ENCODE results near the gene TOMM34.
A peak's percentile ranks its signal among the peaks of the same experiment; 100 is the strongest.

TOMM34 gene

DNA sequence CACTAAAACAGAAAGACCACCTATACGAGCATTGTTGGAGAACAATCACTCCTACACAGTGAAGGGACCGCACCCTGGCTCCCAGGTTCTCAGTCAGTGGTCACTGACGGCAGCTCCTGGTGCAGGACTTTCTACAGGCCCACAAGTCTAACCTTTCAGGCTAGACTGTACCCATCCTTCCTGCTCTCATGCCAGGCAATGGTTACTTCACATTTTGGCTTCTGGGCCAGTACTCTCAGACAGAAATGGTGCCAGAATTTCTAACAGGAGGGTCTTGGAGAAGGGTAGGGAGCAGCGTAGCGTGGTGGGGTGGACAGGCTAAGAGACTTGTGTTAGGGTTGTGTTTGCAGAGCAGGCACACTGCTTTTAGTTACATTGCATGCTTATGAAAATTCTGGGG is 12.1 kb downstream of the TOMM34 start:
- no peaks in the 10 kb centered on the region for H3K79me1 ChIP-seq (ENCODE audit: low read depth, low read length)
- H4K91ac ChIP-seq (ENCODE audit: low read depth, low read length, poor library complexity): no peak overlapping the region
- H2BK15ac ChIP-seq (ENCODE audit: low read length): no peak overlapping the region
- H4K8ac ChIP-seq (ENCODE audit: low read depth, low read length): no peak overlapping the region
- H2AK5ac ChIP-seq (ENCODE audit: low read depth, low read length): no peak overlapping the region
- WGBS, 2 donors (ENCODE audit: extremely low coverage in 2 of 2, insufficient read length in 2 of 2, insufficient replicate concordance in 1 of 2): no CpG with 5 or more reads among the region's 5 CpGs
- no peak overlapping the region for H3K23ac ChIP-seq (ENCODE audit: low read depth, low read length, poor library complexity)
- H3K18ac ChIP-seq (ENCODE audit: low read length): no peak overlapping the region
- H2BK120ac ChIP-seq (ENCODE audit: low read depth, low read length): no peak overlapping the region
- H3K27ac ChIP-seq (replicated peaks; ENCODE audit: low read length): no peak overlapping the region
- H3K4me1 ChIP-seq (ENCODE audit: control insufficient read depth in 2 of 2, insufficient read depth in 1 of 2, low read depth in 1 of 2, low read length in 2 of 2): no peaks in the 10 kb centered on the region
- no peak overlapping the region for H2BK5ac ChIP-seq (ENCODE audit: low read length)
- H3K4me3 ChIP-seq (ENCODE audit: low read length in 2 of 2): no peak overlapping the region
- no peak for DNase-seq (ENCODE audit: low spot score)
- H3K9ac ChIP-seq (ENCODE audit: low read depth, low read length, poor library complexity): no peak overlapping the region
- H3K9me3 ChIP-seq (replicated peaks in 1 of 2; ENCODE audit: control insufficient read depth in 2 of 2, insufficient read depth in 1 of 2, low read depth in 1 of 2, low read length in 2 of 2): no peaks in the 10 kb centered on the region
- H2AFZ ChIP-seq (ENCODE audit: low read length): no peak overlapping the region
- H3K4ac ChIP-seq (ENCODE audit: low read length): no peak overlapping the region
- peaks cover 42 to 98% of the 10 kb centered on the region in 2 donors for H3K36me3 ChIP-seq (replicated peaks in 1 of 2; ENCODE audit: control insufficient read depth in 2 of 2, insufficient read depth in 2 of 2, low read length in 2 of 2)
- no peak overlapping the region for H2BK12ac ChIP-seq (ENCODE audit: low read length)
- no peaks in the 10 kb centered on the region for H3K27me3 ChIP-seq (ENCODE audit: control insufficient read depth in 3 of 3, insufficient read depth in 3 of 3, low read depth in 1 of 3, low read length in 3 of 3)
- H3K14ac ChIP-seq (ENCODE audit: low read length): no peak overlapping the region
- no peak overlapping the region for H3K4me2 ChIP-seq (ENCODE audit: insufficient read depth, low read length, poor library complexity, severe bottlenecking)

DNA sequence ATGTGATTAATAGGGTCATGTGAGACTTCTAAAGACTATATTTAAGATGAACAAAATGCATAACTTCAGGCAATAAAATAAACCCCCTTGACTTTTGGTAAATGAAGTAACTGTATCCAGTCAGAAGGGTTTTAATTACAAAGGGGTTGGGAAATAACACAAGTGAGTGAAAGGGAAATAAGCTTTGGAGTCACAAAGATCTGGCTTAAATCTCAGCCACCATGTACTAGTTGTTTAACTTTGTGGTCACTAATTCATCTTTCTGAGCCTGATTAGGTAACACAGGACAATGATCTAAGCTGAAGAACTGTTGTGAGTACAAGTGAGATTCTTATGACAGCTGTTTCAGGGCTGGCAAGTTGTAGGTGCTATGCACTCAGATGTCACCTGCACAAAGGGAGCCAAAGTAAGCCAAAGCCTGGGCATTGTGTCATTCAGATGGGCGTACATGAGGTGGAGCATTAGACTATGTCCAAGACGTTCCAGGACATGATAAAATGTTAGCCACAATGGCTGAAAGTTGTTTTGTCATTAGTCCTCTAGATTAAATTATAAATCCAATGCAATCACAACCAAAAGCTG is 13.8 kb downstream of the TOMM34 start:
- H2BK5ac ChIP-seq (ENCODE audit: low read length): no peak overlapping the region
- H3K27ac ChIP-seq (replicated peaks; ENCODE audit: low read length): no peak overlapping the region
- H3K9ac ChIP-seq (ENCODE audit: low read depth, low read length, poor library complexity): no peak overlapping the region
- H2AK5ac ChIP-seq (ENCODE audit: low read depth, low read length): no peak overlapping the region
- no peak overlapping the region for H3K4me2 ChIP-seq (ENCODE audit: insufficient read depth, low read length, poor library complexity, severe bottlenecking)
- H4K8ac ChIP-seq (ENCODE audit: low read depth, low read length): no peak overlapping the region
- no peak for DNase-seq (ENCODE audit: low spot score)
- H2BK120ac ChIP-seq (ENCODE audit: low read depth, low read length): no peak overlapping the region
- H3K36me3 ChIP-seq (replicated peaks in 1 of 2; ENCODE audit: control insufficient read depth in 2 of 2, insufficient read depth in 2 of 2, low read length in 2 of 2): peaks cover 47 to 98% of the 10 kb centered on the region in 2 donors
- H2BK15ac ChIP-seq (ENCODE audit: low read length): no peak overlapping the region
- no peaks in the 10 kb centered on the region for H3K27me3 ChIP-seq (ENCODE audit: control insufficient read depth in 3 of 3, insufficient read depth in 3 of 3, low read depth in 1 of 3, low read length in 3 of 3)
- no CpG with 5 or more reads among the region's 2 CpGs for WGBS, 2 donors (ENCODE audit: extremely low coverage in 2 of 2, insufficient read length in 2 of 2, insufficient replicate concordance in 1 of 2)
- H3K4ac ChIP-seq (ENCODE audit: low read length): no peak overlapping the region
- H3K9me3 ChIP-seq (replicated peaks in 1 of 2; ENCODE audit: control insufficient read depth in 2 of 2, insufficient read depth in 1 of 2, low read depth in 1 of 2, low read length in 2 of 2): no peaks in the 10 kb centered on the region
- no peaks in the 10 kb centered on the region for H3K79me1 ChIP-seq (ENCODE audit: low read depth, low read length)
- no peak overlapping the region for H4K91ac ChIP-seq (ENCODE audit: low read depth, low read length, poor library complexity)
- no peak overlapping the region for H3K4me3 ChIP-seq (ENCODE audit: low read length in 2 of 2)
- no peak overlapping the region for H3K18ac ChIP-seq (ENCODE audit: low read length)
- no peak overlapping the region for H3K14ac ChIP-seq (ENCODE audit: low read length)
- no peak overlapping the region for H3K23ac ChIP-seq (ENCODE audit: low read depth, low read length, poor library complexity)
- no peak overlapping the region for H2BK12ac ChIP-seq (ENCODE audit: low read length)
- H3K4me1 ChIP-seq (ENCODE audit: control insufficient read depth in 2 of 2, insufficient read depth in 1 of 2, low read depth in 1 of 2, low read length in 2 of 2): no peaks in the 10 kb centered on the region
- no peak overlapping the region for H2AFZ ChIP-seq (ENCODE audit: low read length)

DNA sequence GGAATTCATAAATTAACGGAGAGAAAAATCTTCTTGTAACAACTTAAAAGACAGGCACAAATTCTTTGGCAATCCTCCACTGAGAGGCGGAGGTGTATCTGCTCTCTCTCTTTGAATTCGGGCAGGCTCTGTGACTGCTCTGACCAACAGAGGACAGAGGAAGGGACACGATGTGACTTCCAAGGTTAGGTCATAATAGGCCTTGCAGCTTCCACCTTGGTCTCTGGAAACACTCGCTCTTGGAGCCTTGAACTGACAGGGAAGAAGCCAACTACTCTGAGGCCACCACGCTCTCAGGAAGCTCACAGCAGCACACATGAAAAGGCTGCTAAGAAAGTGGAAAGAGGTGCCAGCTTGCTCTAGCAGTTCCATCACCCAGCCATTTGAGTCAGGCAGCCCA is 14.9 kb downstream of the TOMM34 start:
- Histone ChIP-seq H3K27ac (replicated peaks; ENCODE audit: low read length) (no peak overlapping the region), H2AK5ac (ENCODE audit: low read depth, low read length) (no peak overlapping the region)
- DNase-seq (ENCODE audit: low spot score): no peak

DNA sequence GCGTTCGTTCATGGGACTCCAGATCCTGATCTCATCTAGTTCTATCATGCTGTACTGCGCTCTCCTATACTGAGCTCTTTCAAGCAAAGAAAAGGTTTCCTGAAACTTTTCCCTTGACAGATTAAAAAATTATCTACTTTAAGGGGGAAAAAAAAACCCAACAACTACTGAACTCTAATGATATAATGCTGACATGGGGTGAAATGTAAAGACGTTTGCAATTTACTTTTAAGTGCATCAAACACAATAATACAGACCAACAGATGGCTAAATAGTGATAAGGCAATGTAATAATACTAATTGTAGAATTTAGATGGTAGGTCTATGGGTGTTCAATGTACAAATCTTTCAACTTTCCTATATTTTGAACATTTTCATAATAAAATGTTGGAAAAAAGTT is 16.4 kb downstream of the TOMM34 start:
- H4K91ac ChIP-seq (ENCODE audit: low read depth, low read length, poor library complexity): no peak overlapping the region
- H3K4me3 ChIP-seq (ENCODE audit: low read length in 2 of 2): no peak overlapping the region
- H3K4ac ChIP-seq (ENCODE audit: low read length): no peak overlapping the region
- WGBS, 2 donors (ENCODE audit: extremely low coverage in 2 of 2, insufficient read length in 2 of 2, insufficient replicate concordance in 1 of 2): no CpG with 5 or more reads among the region's 4 CpGs
- no peak for DNase-seq (ENCODE audit: low spot score)
- no peak overlapping the region for H3K27ac ChIP-seq (replicated peaks; ENCODE audit: low read length)
- H3K9ac ChIP-seq (ENCODE audit: low read depth, low read length, poor library complexity): no peak overlapping the region
- H3K23ac ChIP-seq (ENCODE audit: low read depth, low read length, poor library complexity): no peak overlapping the region
- H3K4me1 ChIP-seq (ENCODE audit: control insufficient read depth in 2 of 2, insufficient read depth in 1 of 2, low read depth in 1 of 2, low read length in 2 of 2): no peaks in the 10 kb centered on the region
- H2BK15ac ChIP-seq (ENCODE audit: low read length): no peak overlapping the region
- no peak overlapping the region for H3K18ac ChIP-seq (ENCODE audit: low read length)
- H2AFZ ChIP-seq (ENCODE audit: low read length): no peak overlapping the region
- no peaks in the 10 kb centered on the region for H3K9me3 ChIP-seq (replicated peaks in 1 of 2; ENCODE audit: control insufficient read depth in 2 of 2, insufficient read depth in 1 of 2, low read depth in 1 of 2, low read length in 2 of 2)
- no peak overlapping the region for H3K4me2 ChIP-seq (ENCODE audit: insufficient read depth, low read length, poor library complexity, severe bottlenecking)
- H3K14ac ChIP-seq (ENCODE audit: low read length): no peak overlapping the region
- H4K8ac ChIP-seq (ENCODE audit: low read depth, low read length): no peak overlapping the region
- H2AK5ac ChIP-seq (ENCODE audit: low read depth, low read length): no peak overlapping the region
- no peak overlapping the region for H2BK120ac ChIP-seq (ENCODE audit: low read depth, low read length)
- H3K27me3 ChIP-seq (ENCODE audit: control insufficient read depth in 3 of 3, insufficient read depth in 3 of 3, low read depth in 1 of 3, low read length in 3 of 3): no peaks in the 10 kb centered on the region
- H2BK12ac ChIP-seq (ENCODE audit: low read length): no peak overlapping the region
- peaks cover 39 to 94% of the 10 kb centered on the region in 2 donors for H3K36me3 ChIP-seq (replicated peaks in 1 of 2; ENCODE audit: control insufficient read depth in 2 of 2, insufficient read depth in 2 of 2, low read length in 2 of 2)
- no peaks in the 10 kb centered on the region for H3K79me1 ChIP-seq (ENCODE audit: low read depth, low read length)
- no peak overlapping the region for H2BK5ac ChIP-seq (ENCODE audit: low read length)

More for the DNA sequence above, 14.9 kb downstream of the TOMM34 start:
- H2BK5ac ChIP-seq (ENCODE audit: low read length): no peak overlapping the region
- H4K8ac ChIP-seq (ENCODE audit: low read depth, low read length): no peak overlapping the region
- H2BK12ac ChIP-seq (ENCODE audit: low read length): no peak overlapping the region
- H3K27me3 ChIP-seq (ENCODE audit: control insufficient read depth in 3 of 3, insufficient read depth in 3 of 3, low read depth in 1 of 3, low read length in 3 of 3): no peaks in the 10 kb centered on the region
- no peak overlapping the region for H3K4me3 ChIP-seq (ENCODE audit: low read length in 2 of 2)
- H4K91ac ChIP-seq (ENCODE audit: low read depth, low read length, poor library complexity): no peak overlapping the region
- no peak overlapping the region for H3K14ac ChIP-seq (ENCODE audit: low read length)
- peaks cover 42 to 97% of the 10 kb centered on the region in 2 donors for H3K36me3 ChIP-seq (replicated peaks in 1 of 2; ENCODE audit: control insufficient read depth in 2 of 2, insufficient read depth in 2 of 2, low read length in 2 of 2)
- no peak overlapping the region for H3K4me2 ChIP-seq (ENCODE audit: insufficient read depth, low read length, poor library complexity, severe bottlenecking)
- no peak overlapping the region for H2AFZ ChIP-seq (ENCODE audit: low read length)
- no peak overlapping the region for H3K18ac ChIP-seq (ENCODE audit: low read length)
- H3K4me1 ChIP-seq (ENCODE audit: control insufficient read depth in 2 of 2, insufficient read depth in 1 of 2, low read depth in 1 of 2, low read length in 2 of 2): no peaks in the 10 kb centered on the region
- no peaks in the 10 kb centered on the region for H3K79me1 ChIP-seq (ENCODE audit: low read depth, low read length)
- peak overlapping the region; percentile 6 for H3K23ac ChIP-seq (ENCODE audit: low read depth, low read length, poor library complexity)
- no peak overlapping the region for H2BK15ac ChIP-seq (ENCODE audit: low read length)
- no peaks in the 10 kb centered on the region for H3K9me3 ChIP-seq (replicated peaks in 1 of 2; ENCODE audit: control insufficient read depth in 2 of 2, insufficient read depth in 1 of 2, low read depth in 1 of 2, low read length in 2 of 2)
- no CpG with 5 or more reads among the region's 6 CpGs for WGBS, 2 donors (ENCODE audit: extremely low coverage in 2 of 2, insufficient read length in 2 of 2, insufficient replicate concordance in 1 of 2)
- no peak overlapping the region for H3K4ac ChIP-seq (ENCODE audit: low read length)
- no peak overlapping the region for H2BK120ac ChIP-seq (ENCODE audit: low read depth, low read length)
- no peak overlapping the region for H3K9ac ChIP-seq (ENCODE audit: low read depth, low read length, poor library complexity)
